Stomach (tissue), 4 donors: Measurements from ENCODE around the gene PABPN1.
"Not testable (repeated sequence)": the region's sequence is repeated elsewhere in the genome, so short reads cannot be mapped to it uniquely, and the experiment has no call there.

Experiments
- EP300 ChIP-seq: sonication (generic); formaldehyde crosslinking; IDR thresholded peaks from one replicate; pipeline ENCODE4 v1.6.1; 2017; ENCODE audit warnings: antibody characterized with exemption
- POLR2A ChIP-seq, 4 donors: fragments of 450-650 bp; IDR thresholded peaks; one replicate each; pipeline ENCODE4 v1.6.1; 2016; ENCODE audit warnings: antibody characterized with exemption in 4 of 4, control low read depth in 2 of 4, mild to moderate bottlenecking in 1 of 4, moderate library complexity in 1 of 4
- POLR2AphosphoS5 ChIP-seq, 3 donors: sonication (generic); formaldehyde crosslinking; IDR thresholded peaks; one replicate each; pipeline ENCODE4 v1.6.1; 2016; ENCODE audit warnings: antibody characterized with exemption in 3 of 3
- TF ChIP-seq, protein P1 (sequence below), 7 experiments: fragments of 450-650 bp in 4 of 7; fragments of 200-600 bp in 3 of 7; sonication (generic) in 3 of 7; IDR thresholded peaks; one replicate each; pipeline ENCODE4 v1.5.1; 2016 to 2019; ENCODE audit warnings: antibody characterized with exemption in 7 of 7, control low read depth in 2 of 7, mild to moderate bottlenecking in 1 of 7

DNA sequence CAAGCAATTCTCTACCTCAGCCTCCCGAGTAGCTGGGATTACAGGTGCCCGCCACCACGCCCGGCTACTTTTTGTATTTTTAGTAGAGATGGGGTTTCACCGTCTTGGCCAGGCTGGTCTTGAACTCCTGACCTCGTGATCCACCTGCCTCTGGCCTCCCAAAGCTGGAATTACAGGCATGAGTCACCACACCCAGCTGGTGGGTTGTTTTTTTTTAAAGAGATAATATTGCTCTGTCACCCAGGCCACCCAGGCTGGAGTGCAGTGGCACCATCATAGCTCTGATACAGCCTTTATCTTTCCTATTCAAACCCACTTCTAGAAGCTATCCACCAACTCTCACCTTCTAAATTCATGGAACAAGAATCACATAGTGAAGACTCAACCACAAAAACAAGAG, 43.3 kb upstream of the PABPN1 start:
- TF ChIP-seq, protein P1, sequence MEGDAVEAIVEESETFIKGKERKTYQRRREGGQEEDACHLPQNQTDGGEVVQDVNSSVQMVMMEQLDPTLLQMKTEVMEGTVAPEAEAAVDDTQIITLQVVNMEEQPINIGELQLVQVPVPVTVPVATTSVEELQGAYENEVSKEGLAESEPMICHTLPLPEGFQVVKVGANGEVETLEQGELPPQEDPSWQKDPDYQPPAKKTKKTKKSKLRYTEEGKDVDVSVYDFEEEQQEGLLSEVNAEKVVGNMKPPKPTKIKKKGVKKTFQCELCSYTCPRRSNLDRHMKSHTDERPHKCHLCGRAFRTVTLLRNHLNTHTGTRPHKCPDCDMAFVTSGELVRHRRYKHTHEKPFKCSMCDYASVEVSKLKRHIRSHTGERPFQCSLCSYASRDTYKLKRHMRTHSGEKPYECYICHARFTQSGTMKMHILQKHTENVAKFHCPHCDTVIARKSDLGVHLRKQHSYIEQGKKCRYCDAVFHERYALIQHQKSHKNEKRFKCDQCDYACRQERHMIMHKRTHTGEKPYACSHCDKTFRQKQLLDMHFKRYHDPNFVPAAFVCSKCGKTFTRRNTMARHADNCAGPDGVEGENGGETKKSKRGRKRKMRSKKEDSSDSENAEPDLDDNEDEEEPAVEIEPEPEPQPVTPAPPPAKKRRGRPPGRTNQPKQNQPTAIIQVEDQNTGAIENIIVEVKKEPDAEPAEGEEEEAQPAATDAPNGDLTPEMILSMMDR (IDR thresholded peaks at IDR 0.05): not testable (repeated sequence)
- not testable (repeated sequence) for TF ChIP-seq POLR2A (IDR thresholded peaks at IDR 0.05); POLR2AphosphoS5 (IDR thresholded peaks at IDR 0.05); EP300
